Umbilical cord (tissue), 2 donors: ENCODE results near the gene SLC17A4. TPM values are rescaled to one million over a fixed set of nuclear protein-coding genes. Genes with fewer than 3 reads are reported as not detected.

Experiments used
- DNase-seq: peaks from one replicate; pipeline ENCODE4 v3.0.0-alpha.2; 2015; ENCODE audit warnings: low spot score
- total RNA-seq: library from RNA; depleted of rRNA; stranded (reverse); fragments of >200 nt; gene quantifications from one replicate; pipeline ENCODE4 v1.2.3, GENCODE V29; 2014; ENCODE audit warnings: low replicate concordance; ENCODE audit not compliant: insufficient read depth

Gene SLC17A4
- total RNA-seq, 1 donor from 2014 or later = 2.4 TPM

GRCh38 chr6:25801436-25801835 lies 46.9 kb downstream of the SLC17A4 start:
- DNase-seq = no peak

GRCh38 chr6:25804804-25805203 lies 50.3 kb downstream of the SLC17A4 start:
- no peak for DNase-seq

GRCh38 chr6:25815194-25815593 lies 60.7 kb downstream of the SLC17A4 start:
- no peak for DNase-seq

GRCh38 chr6:25816252-25816651 lies 61.7 kb downstream of the SLC17A4 start:
- DNase-seq = no peak

GRCh38 chr6:25821341-25821740 lies 66.8 kb downstream of the SLC17A4 start:
- DNase-seq = no peak

- no peak for DNase-seq
Observed at GRCh38 chr6:25829375-25829774, 74.8 kb downstream of the SLC17A4 start.

GRCh38 chr6:25830458-25830857 lies 75.9 kb downstream of the SLC17A4 start:
- no peak for DNase-seq

Other genes with a start within 250 kb of the SLC17A4 start
- gene SCGN, start 102.5 kb upstream of the SLC17A4 start, total RNA-seq = not detected
- gene SLC17A1, start 77.3 kb downstream of the SLC17A4 start, total RNA-seq = 6.5 TPM
- gene SLC17A3, start 119.5 kb downstream of the SLC17A4 start, total RNA-seq = 6.7 TPM
- gene SLC17A2, start 175.9 kb downstream of the SLC17A4 start, total RNA-seq = 0.48 TPM
- gene TRIM38, start 208.1 kb downstream of the SLC17A4 start, total RNA-seq = 9.9 TPM